Common myeloid progenitor, CD34-positive (primary cell): ENCODE results near the gene ELOVL4.

Source experiments
- CTCF ChIA-PET: fragments of 350-600 bp; sonication (Branson Sonifier 250); formaldehyde crosslinking; loops from one replicate; lab custom pipeline; 2021; ENCODE audit warnings: antibody characterized with exemption; lab: Charles Lee
- POLR2A ChIA-PET: fragments of 350-600 bp; sonication (Branson Sonifier 250); formaldehyde crosslinking; loops from one replicate; lab custom pipeline; 2021; ENCODE audit warnings: antibody characterized with exemption; lab: Charles Lee
- DNase-seq, 3 donors: peaks; one replicate each; pipeline versions ENCODE4 v3.0.0 to v3.0.0-alpha.2; 2013
- H3K27ac ChIP-seq, 2 experiments: 1 replicate in 1 of 2; 2 replicates in 1 of 2; pipeline ENCODE4 v1.7.0; 2013; ENCODE audit warnings: inconsistent platforms in 2 of 2, low read length in 2 of 2, mild to moderate bottlenecking in 2 of 2, low read depth in 1 of 2, moderate library complexity in 1 of 2; ENCODE audit not compliant: severe bottlenecking in 2 of 2, insufficient read depth in 1 of 2, poor library complexity in 1 of 2
- H3K27me3 ChIP-seq, 5 experiments: replicated peaks in 2 of 5; 1 replicate in 3 of 5; 2 replicates in 2 of 5; pipeline versions ENCODE4 v1.6.1 to v1.7.0; 2013; ENCODE audit warnings: low read length in 4 of 5, mild to moderate bottlenecking in 2 of 5, moderate library complexity in 2 of 5, inconsistent platforms in 1 of 5; ENCODE audit not compliant: insufficient read depth in 5 of 5, control insufficient read depth in 4 of 5
- H3K36me3 ChIP-seq, 4 experiments: 1 replicate in 2 of 4; 2 replicates in 2 of 4; pipeline versions ENCODE4 v1.6.1 to v1.7.0; 2013; ENCODE audit warnings: low read length in 3 of 4, control low read depth in 1 of 4, mild to moderate bottlenecking in 1 of 4; ENCODE audit not compliant: control insufficient read depth in 4 of 4, insufficient read depth in 4 of 4
- H3K4me1 ChIP-seq, 4 experiments: 1 replicate in 3 of 4; 2 replicates in 1 of 4; pipeline versions ENCODE4 v1.6.1 to v1.7.1; 2013; ENCODE audit warnings: low read length in 3 of 4, mild to moderate bottlenecking in 3 of 4, control low read depth in 1 of 4, inconsistent platforms in 1 of 4, moderate library complexity in 1 of 4; ENCODE audit not compliant: control insufficient read depth in 4 of 4, insufficient read depth in 4 of 4; ENCODE audit errors: control extremely low read depth in 1 of 4
- H3K4me3 ChIP-seq, 7 experiments: 1 replicate in 4 of 7; 2 replicates in 3 of 7; pipeline versions ENCODE4 v1.5.1 to v1.7.0; 2013; ENCODE audit warnings: mild to moderate bottlenecking in 7 of 7, low read length in 6 of 7, moderate library complexity in 6 of 7, inconsistent platforms in 2 of 7, low read depth in 2 of 7, control low read depth in 1 of 7; ENCODE audit not compliant: insufficient read depth in 4 of 7, control insufficient read depth in 1 of 7; ENCODE audit errors: extremely low read depth in 1 of 7
- H3K9me3 ChIP-seq, 5 experiments: 1 replicate in 4 of 5; 2 replicates in 1 of 5; pipeline versions ENCODE4 v1.6.1 to v1.7.1; 2013; ENCODE audit warnings: low read length in 4 of 5, mild to moderate bottlenecking in 2 of 5, inconsistent platforms in 1 of 5, low read depth in 1 of 5, moderate library complexity in 1 of 5; ENCODE audit not compliant: control insufficient read depth in 4 of 5, insufficient read depth in 2 of 5; ENCODE audit errors: control extremely low read depth in 1 of 5
- WGBS: methylation state at CpG from one replicate; pipeline ENCODE4 v1.1.5; 2013; ENCODE audit not compliant: insufficient coverage; 5-methylcytosine and 5-hydroxymethylcytosine counted together

ELOVL4 gene

GRCh38 chr6:79946272-79947190 is 822 bp downstream of the ELOVL4 start:
- Histone ChIP-seq H3K4me3 (peak overlapping the region; percentile 40 to 80 (median 50)), H3K4me1 (peaks cover 0 to 18% (median 14%) of the 10 kb centered on the region in 4 experiments), H3K9me3 (no peaks in the 10 kb centered on the region), H3K36me3 (no peaks in the 10 kb centered on the region), H3K27me3 (peaks cover 24 to 67% (median 28%) of the 10 kb centered on the region in 5 experiments), H3K27ac (no peak overlapping the region)
- ChIA-PET CTCF (interaction anchor here (0.6 to 1.3 kb wide), 8 partner anchors 40 to 152 kb away, joined by 3 to 4 read pairs (median 3); no protein-coding TSS in a partner anchor), POLR2A (interaction anchor here (0.6 kb wide), 2 partner anchors 244 to 1294 kb away, joined by 4 read pairs; no protein-coding TSS in a partner anchor)
- WGBS, result under 1% methylated on average over 30 of the region's 38 CpGs
- DNase-seq, result peak; percentile 41 to 69 (median 59)

GRCh38 chr6:79943133-79943532 is 4.2 kb downstream of the ELOVL4 start:
- DNase-seq, result no peak
- Histone ChIP-seq H3K27me3 (peaks cover 18 to 55% (median 28%) of the 10 kb centered on the region in 5 experiments), H3K36me3 (no peaks in the 10 kb centered on the region), H3K4me1 (peaks cover 0 to 18% (median 14%) of the 10 kb centered on the region in 4 experiments), H3K27ac (no peak overlapping the region), H3K9me3 (peaks cover 0 to 1% (median 0%) of the 10 kb centered on the region in 5 experiments), H3K4me3 (no peak overlapping the region)
- WGBS, result no CpG with 5 or more reads among the region's 1 CpG
- ChIA-PET CTCF (interaction anchor here (1.2 kb wide), 1 partner anchor 150 kb away, joined by 4 read pairs; no protein-coding TSS in a partner anchor), POLR2A (no interaction called here)

GRCh38 chr6:79941489-79942151 is 5.7 kb downstream of the ELOVL4 start:
- H3K27ac ChIP-seq, result no peak overlapping the region
- H3K27me3 ChIP-seq, result peaks cover 18 to 40% (median 20%) of the 10 kb centered on the region in 5 experiments
- POLR2A ChIA-PET, result no interaction called here
- H3K36me3 ChIP-seq, result no peaks in the 10 kb centered on the region
- H3K9me3 ChIP-seq, result peaks cover 0 to 1% (median 0%) of the 10 kb centered on the region in 5 experiments
- DNase-seq, result no peak
- H3K4me3 ChIP-seq, result no peak overlapping the region
- WGBS, result 97% methylated on average over 4 of the region's 5 CpGs
- peaks cover 0 to 6% (median 4%) of the 10 kb centered on the region in 4 experiments for H3K4me1 ChIP-seq
- CTCF ChIA-PET, result no interaction called here

- ChIA-PET CTCF (no interaction called here), POLR2A (no interaction called here)
- DNase-seq, result no peak
- Histone ChIP-seq H3K36me3 (no peaks in the 10 kb centered on the region), H3K4me1 (no peaks in the 10 kb centered on the region), H3K9me3 (no peaks in the 10 kb centered on the region), H3K4me3 (no peak overlapping the region), H3K27ac (no peak overlapping the region), H3K27me3 (peaks cover 0 to 3% (median 0%) of the 10 kb centered on the region in 5 experiments)
- no CpG with 5 or more reads among the region's 1 CpG for WGBS
Measured at GRCh38 chr6:79928478-79928998, 18.8 kb downstream of the ELOVL4 start.

- ChIA-PET CTCF (no interaction called here), POLR2A (no interaction called here)
- Histone ChIP-seq H3K27ac (no peak overlapping the region), H3K4me1 (no peaks in the 10 kb centered on the region), H3K27me3 (peaks cover 0 to 3% (median 0%) of the 10 kb centered on the region in 5 experiments), H3K36me3 (no peaks in the 10 kb centered on the region), H3K9me3 (no peaks in the 10 kb centered on the region), H3K4me3 (no peak overlapping the region)
- no peak for DNase-seq
- 68% methylated on average over 3 of the region's 3 CpGs for WGBS
Measured at GRCh38 chr6:79927758-79928157, 19.6 kb downstream of the ELOVL4 start.

- Histone ChIP-seq H3K4me1 (no peaks in the 10 kb centered on the region), H3K27me3 (no peaks in the 10 kb centered on the region), H3K27ac (no peak overlapping the region), H3K4me3 (no peak overlapping the region), H3K9me3 (no peaks in the 10 kb centered on the region), H3K36me3 (no peaks in the 10 kb centered on the region)
- ChIA-PET POLR2A (no interaction called here), CTCF (no interaction called here)
- no peak for DNase-seq
- 100% methylated on average over 1 of the region's 2 CpGs for WGBS
Measured at GRCh38 chr6:79923270-79923669, 24.1 kb downstream of the ELOVL4 start.
